ENCODE data around the gene FBXL7. TPM values are rescaled to one million over a fixed set of nuclear protein-coding genes. Genes with fewer than 3 reads are reported as not detected.

Gene FBXL7
- total RNA-seq, 2 experiments from 2014 or later = not detected

DNA sequence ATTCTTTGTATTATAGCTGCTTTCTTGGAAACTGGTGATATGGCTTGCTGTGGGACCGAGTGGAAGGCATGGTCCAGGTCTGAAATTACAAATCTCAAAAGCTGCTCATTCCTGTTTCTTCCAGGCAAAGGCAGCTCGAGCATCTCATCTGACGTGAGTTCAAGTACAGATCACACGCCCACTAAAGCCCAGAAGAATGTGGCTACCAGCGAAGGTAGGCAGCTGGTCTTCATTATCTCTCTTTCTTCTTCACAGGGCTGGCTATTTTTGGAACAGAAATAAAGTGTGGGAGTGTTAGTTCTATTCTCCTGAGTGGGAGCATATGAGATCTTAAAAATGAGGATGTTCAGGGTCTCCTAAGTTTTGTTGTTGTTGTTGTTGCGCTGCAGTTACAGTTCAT is 115.9 kb downstream of the FBXL7 start:
- intact Hi-C loops (cut with DNase I, micrococcal nuclease) = no loop called here
- Mint-ChIP-seq H3K4me3 (no peak overlapping the region), H3K4me1 (ENCODE audit: low read depth) (no peaks in the 10 kb centered on the region), H3K27me3 (no peaks in the 10 kb centered on the region), H3K27ac (no peak overlapping the region), H3K9me3 (peaks cover 5% of the 10 kb centered on the region), H3K36me3 (ENCODE audit: low read depth) (no peaks in the 10 kb centered on the region)
- ATAC-seq (ENCODE audit: poor library complexity) (no peak), DNase-seq (no peak)
- ChIA-PET POLR2A (no interaction called here), CTCF (no interaction called here)
- Histone ChIP-seq H3K27ac (ENCODE audit: low read depth in 1 of 2, low read length in 2 of 2) (no peak overlapping the region), H3K9me3 (ENCODE audit: control insufficient read depth in 1 of 2, insufficient read depth in 1 of 2, low read length in 2 of 2) (peaks cover 0 to 6% of the 10 kb centered on the region in 2 experiments), H3K36me3 (ENCODE audit: insufficient read depth, low read length) (no peaks in the 10 kb centered on the region), H3K4me3 (ENCODE audit: low read length) (no peak overlapping the region), H3K27me3 (ENCODE audit: control insufficient read depth in 1 of 2, insufficient read depth in 2 of 2, low read length in 2 of 2) (no peaks in the 10 kb centered on the region), H3K4me1 (ENCODE audit: insufficient read depth, low read length) (no peaks in the 10 kb centered on the region)
- TF ChIP-seq, protein P1, sequence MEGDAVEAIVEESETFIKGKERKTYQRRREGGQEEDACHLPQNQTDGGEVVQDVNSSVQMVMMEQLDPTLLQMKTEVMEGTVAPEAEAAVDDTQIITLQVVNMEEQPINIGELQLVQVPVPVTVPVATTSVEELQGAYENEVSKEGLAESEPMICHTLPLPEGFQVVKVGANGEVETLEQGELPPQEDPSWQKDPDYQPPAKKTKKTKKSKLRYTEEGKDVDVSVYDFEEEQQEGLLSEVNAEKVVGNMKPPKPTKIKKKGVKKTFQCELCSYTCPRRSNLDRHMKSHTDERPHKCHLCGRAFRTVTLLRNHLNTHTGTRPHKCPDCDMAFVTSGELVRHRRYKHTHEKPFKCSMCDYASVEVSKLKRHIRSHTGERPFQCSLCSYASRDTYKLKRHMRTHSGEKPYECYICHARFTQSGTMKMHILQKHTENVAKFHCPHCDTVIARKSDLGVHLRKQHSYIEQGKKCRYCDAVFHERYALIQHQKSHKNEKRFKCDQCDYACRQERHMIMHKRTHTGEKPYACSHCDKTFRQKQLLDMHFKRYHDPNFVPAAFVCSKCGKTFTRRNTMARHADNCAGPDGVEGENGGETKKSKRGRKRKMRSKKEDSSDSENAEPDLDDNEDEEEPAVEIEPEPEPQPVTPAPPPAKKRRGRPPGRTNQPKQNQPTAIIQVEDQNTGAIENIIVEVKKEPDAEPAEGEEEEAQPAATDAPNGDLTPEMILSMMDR (IDR thresholded peaks at IDR 0.05) = no peak

DNA sequence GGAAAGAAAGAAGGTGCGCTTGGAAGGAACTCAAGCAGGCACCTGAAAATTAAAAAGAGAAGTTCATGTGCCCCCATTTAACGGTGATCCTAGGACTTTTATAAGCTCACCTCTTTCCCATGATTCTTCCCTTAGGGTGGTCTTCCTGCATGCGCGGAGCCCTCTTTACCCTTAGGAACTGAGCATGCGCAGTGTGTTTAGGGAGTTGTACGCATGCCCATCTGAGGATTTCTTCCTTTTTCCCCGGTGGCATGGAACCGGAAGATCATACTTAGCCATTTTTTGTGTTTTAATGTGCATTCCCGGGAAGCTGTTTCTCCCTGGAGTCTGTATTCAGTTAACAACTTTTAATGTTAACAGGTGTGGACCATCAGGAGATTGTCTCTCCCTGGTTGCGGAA is 119.0 kb downstream of the FBXL7 start:
- no peak overlapping the region for H3K27ac ChIP-seq (ENCODE audit: low read depth in 1 of 2, low read length in 2 of 2)
- intact Hi-C loops (cut with DNase I, micrococcal nuclease) = no loop called here
- Mint-ChIP-seq H3K4me1 (ENCODE audit: low read depth) (no peaks in the 10 kb centered on the region), H3K27me3 (no peaks in the 10 kb centered on the region), H3K4me3 (no peak overlapping the region), H3K27ac (no peak overlapping the region), H3K36me3 (ENCODE audit: low read depth) (no peaks in the 10 kb centered on the region), H3K9me3 (peaks cover 8% of the 10 kb centered on the region)
- no peaks in the 10 kb centered on the region for H3K36me3 ChIP-seq (ENCODE audit: insufficient read depth, low read length)
- CTCF ChIA-PET = no interaction called here
- ATAC-seq (ENCODE audit: poor library complexity) (no peak), DNase-seq (no peak)
- H3K4me3 ChIP-seq (ENCODE audit: low read length) = no peak overlapping the region
- H3K4me1 ChIP-seq (ENCODE audit: insufficient read depth, low read length) = no peaks in the 10 kb centered on the region
- POLR2A ChIA-PET = no interaction called here
- peaks cover 0 to 6% of the 10 kb centered on the region in 2 experiments for H3K9me3 ChIP-seq (ENCODE audit: control insufficient read depth in 1 of 2, insufficient read depth in 1 of 2, low read length in 2 of 2)
- H3K27me3 ChIP-seq (ENCODE audit: control insufficient read depth in 1 of 2, insufficient read depth in 2 of 2, low read length in 2 of 2) = no peaks in the 10 kb centered on the region
- TF ChIP-seq, protein P1 (IDR thresholded peaks at IDR 0.05) = no peak

DNA sequence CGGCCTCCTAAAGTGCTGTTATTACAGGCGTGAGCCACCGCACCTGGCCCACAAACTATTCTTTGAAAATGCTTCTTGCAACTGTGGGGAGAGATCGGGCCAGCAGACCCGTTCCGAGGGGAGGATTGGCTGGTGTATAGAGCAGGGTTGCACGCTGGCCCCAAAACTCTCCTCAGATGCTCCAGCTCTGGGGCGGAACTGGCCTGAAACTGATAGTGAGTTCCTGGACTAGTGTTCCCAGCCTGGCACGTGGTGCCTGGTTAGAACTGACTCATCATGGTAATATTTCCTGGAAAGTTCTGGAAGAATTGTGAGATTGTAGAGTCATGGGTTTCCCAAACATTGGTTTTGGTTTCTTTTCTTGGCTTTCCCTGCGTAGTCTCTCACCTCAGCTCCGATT is 120.5 kb downstream of the FBXL7 start:
- Mint-ChIP-seq H3K27me3 (no peaks in the 10 kb centered on the region), H3K36me3 (ENCODE audit: low read depth) (no peaks in the 10 kb centered on the region), H3K4me3 (no peak overlapping the region), H3K27ac (no peak overlapping the region), H3K4me1 (ENCODE audit: low read depth) (no peaks in the 10 kb centered on the region), H3K9me3 (peaks cover 11% of the 10 kb centered on the region)
- ChIA-PET POLR2A (no interaction called here), CTCF (no interaction called here)
- Histone ChIP-seq H3K27me3 (ENCODE audit: control insufficient read depth in 1 of 2, insufficient read depth in 2 of 2, low read length in 2 of 2) (no peaks in the 10 kb centered on the region), H3K36me3 (ENCODE audit: insufficient read depth, low read length) (no peaks in the 10 kb centered on the region), H3K4me1 (ENCODE audit: insufficient read depth, low read length) (no peaks in the 10 kb centered on the region), H3K9me3 (ENCODE audit: control insufficient read depth in 1 of 2, insufficient read depth in 1 of 2, low read length in 2 of 2) (peaks cover 0 to 6% of the 10 kb centered on the region in 2 experiments), H3K4me3 (ENCODE audit: low read length) (no peak overlapping the region), H3K27ac (ENCODE audit: low read depth in 1 of 2, low read length in 2 of 2) (no peak overlapping the region)
- ATAC-seq (ENCODE audit: poor library complexity) = no peak
- DNase-seq = no peak
- intact Hi-C loops (cut with DNase I, micrococcal nuclease) = no loop called here
- TF ChIP-seq, protein P1 (IDR thresholded peaks at IDR 0.05) = no peak
